ENCODE results near the gene MBD3L2.

MBD3L2 gene

DNA sequence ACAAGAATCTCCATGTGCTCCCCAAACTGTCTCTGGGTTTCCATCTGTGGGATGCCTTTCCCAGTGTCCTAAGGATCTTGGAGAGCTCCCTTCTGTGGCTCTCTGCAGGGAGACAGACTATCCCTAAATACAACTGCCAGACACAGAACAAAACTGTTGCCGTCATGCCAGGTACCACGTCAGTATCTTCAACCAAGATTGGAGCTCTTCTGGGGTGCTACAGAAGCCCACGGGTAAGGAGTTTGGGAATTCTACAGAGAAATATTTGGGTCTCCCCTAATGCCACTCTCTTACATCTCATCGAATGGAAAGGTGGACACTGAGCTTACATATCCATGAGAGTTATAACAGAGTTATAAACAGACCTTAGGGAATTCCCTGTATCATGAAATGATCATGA, 14.2 kb downstream of the MBD3L2 start:
- DNase-seq, result no peak

DNA sequence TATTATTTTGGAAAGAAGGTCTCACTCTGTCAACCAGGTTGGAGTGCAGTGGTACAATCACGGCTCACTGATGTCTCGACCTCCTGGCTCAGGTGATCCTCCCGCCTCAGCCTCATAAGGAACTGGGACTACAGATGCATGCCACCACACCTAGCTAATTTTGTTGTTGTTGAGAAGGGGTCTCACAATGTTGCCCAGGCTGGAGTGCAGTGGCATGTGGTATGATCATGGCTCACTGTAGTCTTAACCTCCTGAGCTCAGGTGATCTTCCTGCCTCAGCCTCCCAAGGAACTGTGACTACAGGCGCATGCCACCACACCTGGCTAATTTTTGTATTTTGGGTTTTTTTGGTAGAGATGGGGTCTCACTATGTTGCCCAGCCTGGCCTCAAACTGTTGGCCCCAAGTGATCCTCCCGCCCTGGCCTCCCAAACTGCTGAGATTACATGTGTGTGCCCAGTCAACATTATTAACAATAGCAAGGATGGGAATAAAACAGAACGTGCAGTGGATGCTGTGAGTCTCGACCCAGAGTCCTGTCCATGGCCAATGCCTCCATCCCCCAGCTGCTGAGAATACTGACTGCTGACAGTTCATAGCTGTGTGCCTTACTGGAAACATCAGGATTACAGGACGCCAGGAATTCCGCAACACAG, 14.8 kb downstream of the MBD3L2 start:
- DNase-seq, result no peak

DNA sequence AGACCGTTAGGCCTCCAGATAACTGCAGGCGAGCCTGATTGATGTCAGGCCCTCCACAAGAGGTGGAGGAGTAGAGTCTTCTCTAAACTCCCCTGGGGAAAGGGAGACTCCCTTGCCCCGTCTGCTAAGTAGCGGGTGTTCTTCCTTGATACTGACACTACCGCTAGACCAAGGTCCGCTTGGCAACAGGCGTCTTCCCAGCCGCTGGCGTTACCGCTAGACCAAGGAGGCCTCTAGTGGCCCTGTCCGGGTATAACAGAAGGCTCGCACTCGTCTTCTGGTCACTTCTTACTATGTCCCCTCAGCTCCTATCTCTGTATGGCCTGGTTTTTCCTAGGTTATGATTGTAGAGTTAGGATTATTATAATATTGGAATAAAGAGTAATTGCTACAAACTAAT, 18.0 kb downstream of the MBD3L2 start:
- peak; percentile 30 for DNase-seq

DNA sequence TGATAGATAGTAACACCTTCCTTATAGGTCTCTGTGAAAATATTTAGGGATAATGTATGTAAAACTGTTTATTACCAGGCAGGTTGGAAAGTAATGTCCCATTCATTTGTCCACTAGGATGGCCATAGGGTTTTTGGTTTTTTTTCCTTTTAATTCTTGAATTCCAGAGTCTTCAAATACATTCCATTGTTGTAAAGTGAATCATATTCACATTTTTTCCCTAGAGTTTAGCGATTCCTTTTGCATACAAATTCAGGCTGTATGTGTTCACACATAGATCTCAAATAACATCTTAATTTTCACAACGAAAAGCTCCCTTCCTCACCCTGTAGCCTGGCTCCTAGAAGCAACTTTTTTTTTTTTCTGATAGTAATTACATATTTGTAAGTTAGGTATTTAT, 18.6 kb downstream of the MBD3L2 start:
- DNase-seq, result no peak

DNA sequence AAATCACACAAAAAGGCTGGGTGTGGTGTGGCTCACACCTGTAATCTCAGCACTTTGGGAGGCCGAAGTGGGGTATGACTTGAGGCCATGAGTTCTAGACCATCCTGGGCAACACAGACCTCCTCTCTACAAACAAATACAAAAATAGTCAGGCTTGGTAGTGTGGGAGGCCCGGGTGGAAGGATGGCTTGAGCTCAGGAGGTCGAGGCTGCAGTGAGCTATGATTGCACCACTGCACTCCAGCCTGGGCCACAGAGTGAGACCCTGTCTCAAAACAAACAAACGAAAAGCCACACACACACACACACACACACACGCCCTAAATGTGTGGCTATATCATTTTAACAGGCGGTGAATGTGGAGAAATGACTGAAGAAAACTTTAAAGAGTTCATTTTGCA, 19.5 kb downstream of the MBD3L2 start:
- no peak for DNase-seq

DNA sequence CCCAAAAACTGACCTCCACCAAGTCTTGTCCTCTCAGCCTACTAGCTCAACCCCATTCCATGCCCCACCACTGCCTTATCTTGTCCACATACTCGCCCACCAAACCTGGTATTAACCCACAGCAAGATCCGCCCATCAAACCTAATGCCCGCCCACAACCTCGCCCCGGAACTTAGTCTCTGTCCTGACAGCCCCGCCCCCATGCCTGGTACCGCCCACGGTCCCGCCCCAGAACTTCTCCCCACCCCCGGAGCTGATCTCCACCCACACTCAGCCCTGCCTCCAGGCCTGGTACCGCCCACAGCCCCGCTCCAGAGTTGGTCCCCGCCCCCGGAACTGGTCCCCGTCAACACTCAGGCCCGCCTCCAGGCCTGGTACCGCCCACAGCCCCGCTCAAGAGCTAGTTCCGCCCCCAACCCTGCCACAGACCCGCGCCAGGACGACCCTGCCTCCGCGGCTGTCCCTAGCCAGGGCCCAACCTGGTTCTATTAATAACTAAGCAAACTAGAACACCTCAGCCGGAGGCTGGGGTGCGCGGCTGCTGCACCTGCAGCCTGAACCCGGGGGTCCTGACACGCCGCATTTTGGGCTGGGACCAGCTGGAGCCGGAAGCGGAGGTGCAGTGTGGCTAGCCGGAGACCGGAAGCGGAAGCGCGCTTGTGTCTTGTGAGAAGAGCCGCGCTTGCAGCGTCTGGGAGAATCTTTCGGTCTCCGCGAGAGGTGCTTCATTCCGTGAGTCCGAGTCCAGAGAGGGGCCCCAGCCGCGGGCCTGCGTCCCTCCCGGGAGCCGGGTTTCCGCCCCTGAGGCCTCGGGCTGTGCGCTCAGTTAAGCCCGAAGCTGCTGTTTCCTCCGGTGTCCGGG, 20.2 kb downstream of the MBD3L2 start, which contains the start of gene ZNF557:
Gene ZNF557 (plus strand): TSS at position 662 of the 862 bp plus-strand sequence. CDS start 5,372 bp downstream, outside the sequence.
- DNase-seq, result peak; percentile 99

DNA sequence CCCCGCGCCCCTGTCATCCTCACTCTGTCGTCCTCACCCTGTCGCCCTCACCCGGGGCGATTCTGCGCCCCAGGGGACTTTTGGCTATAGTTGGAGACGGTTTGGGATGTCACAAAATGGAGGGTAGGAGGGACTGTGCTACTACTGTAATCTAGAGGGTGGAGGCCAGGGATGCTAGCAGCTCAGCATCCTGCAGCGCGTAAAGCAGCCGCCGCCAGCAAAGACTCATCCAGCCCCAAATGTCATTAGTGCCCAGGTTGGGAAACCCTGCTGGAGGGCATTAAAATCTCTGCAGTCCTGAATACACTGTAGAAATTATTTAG, 20.7 kb downstream of the MBD3L2 start:
- DNase-seq, result no peak

DNA sequence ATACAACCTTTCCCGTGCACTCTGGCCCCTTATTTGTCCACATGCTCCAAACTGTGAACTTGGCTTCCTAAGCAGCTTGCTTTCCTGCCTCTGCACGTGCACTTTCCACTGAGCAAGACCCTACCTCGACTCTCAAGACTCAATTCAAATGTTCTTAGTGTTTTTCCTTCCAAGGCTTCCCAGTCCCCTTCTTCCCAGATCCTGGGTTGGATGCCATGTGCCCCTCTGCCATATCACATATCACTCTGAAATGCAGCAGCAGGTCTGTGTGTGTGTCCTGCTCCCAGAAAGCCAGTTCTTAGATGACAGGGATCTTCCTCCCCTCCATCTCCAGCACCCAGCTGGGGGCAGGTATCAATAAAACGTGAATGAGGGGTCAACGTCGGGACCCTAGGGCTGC, 23.4 kb downstream of the MBD3L2 start:
- DNase-seq, result no peak

DNA sequence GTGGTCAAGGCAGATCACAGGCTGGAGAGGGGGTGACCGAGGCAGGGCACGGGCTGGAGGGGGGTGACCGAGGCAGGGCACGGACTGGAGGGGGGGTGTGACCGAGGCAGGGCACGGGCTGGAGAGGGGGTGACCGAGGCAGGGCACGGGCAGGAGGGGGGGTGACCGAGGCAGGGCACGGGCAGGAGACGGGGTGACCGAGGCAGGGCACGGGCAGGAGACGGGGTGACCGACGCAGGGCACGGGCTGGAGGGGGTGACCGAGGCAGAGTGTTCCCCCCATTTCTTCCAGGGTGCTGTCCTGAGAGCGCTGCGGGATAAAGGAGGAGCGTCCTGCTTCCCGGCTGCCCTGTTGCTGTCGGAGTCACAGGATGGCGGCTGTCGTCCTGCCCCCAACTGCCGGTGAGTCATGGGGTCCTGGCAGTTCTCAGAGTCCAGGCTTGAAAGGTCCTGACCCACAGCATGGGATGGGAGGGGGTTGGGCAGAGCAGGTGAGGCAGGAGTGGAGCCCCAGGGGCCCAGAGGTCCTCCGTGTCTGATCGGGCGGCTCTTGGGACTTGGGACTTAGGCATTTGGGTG, 25.7 kb downstream of the MBD3L2 start:
- DNase-seq, result no peak

DNA sequence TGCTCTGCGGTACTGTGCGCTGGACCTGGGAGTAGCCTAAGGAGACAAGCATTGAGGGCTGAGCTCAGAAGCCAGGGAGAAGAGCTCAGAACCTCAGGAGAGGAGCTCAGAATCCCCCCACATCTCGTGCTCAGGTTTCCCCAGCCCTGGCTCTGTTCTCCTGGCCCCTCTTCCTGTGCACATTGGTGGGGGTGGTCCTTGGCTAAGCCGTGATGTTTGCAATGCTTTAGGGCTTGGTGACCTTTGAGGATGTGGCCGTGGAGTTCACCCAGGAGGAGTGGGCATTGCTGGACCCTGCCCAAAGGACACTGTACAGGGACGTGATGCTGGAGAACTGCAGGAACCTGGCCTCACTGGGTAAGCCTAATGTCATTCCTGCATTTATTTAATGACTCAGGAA, 27.0 kb downstream of the MBD3L2 start:
- no peak for DNase-seq

DNA sequence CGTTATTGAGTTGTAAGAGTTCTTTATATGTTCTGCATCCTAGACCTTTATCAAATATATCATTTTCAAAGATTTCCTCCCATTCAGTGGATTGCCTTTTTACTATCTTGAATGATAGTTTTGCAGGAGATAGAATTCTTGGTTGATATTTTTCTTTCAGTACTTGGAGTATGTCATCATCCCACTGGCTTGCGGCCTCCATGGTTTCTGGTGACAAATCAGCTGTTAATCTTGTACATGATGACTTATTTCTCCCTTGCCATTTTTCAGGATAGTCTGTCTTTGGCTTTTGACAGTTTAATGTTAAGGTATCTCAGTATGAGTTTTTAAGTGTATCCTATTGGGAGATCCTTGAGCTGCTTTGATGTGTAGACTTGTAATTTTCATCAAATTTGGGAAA, 28.9 kb downstream of the MBD3L2 start:
- no peak for DNase-seq

DNA sequence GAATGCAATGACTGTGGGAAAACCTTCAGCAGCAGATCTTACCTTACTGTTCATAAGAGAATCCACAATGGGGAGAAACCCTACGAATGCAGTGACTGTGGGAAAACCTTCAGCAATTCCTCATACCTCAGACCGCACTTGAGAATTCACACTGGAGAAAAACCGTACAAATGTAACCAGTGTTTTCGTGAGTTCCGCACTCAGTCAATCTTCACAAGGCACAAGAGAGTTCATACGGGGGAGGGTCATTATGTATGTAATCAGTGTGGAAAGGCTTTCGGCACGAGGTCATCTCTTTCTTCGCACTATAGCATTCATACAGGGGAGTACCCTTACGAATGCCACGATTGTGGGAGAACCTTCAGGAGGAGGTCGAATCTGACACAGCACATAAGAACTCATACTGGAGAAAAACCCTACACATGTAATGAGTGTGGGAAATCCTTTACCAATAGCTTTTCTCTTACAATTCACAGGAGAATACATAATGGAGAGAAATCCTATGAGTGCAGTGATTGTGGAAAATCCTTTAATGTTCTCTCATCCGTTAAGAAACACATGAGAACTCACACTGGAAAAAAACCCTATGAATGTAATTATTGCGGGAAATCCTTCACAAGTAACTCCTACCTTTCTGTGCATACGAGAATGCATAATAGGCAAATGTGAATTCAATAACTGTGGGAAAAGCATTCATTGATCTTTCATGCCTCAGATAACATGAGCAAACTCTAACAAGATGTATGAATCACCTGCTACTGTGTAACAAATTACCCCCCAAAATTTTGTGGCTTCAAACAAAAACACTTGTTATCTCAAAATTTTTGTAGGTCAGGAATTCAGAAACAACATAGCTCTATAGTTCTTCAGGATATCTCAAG, 34.2 kb downstream of the MBD3L2 start:
- DNase-seq, result no peak

DNA sequence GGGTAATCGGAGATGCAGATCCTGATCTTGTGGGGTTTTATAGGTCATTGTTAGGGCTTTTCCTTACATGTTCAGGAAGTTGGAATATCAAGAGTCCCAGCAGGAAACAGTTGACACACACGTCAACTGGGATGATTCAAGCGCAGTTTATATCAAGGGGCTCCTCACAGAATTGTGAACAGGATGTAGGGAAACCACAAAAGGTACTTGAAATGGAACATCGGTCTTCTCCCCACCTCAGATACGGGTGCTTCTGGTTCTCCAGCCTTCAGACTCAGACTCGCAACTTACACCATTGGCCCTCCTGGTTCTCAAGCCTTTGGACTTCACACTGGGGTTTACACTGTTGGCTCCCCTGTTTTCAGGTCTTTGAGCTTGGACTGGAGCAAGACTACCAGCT, 39.9 kb downstream of the MBD3L2 start:
- DNase-seq, result no peak

DNA sequence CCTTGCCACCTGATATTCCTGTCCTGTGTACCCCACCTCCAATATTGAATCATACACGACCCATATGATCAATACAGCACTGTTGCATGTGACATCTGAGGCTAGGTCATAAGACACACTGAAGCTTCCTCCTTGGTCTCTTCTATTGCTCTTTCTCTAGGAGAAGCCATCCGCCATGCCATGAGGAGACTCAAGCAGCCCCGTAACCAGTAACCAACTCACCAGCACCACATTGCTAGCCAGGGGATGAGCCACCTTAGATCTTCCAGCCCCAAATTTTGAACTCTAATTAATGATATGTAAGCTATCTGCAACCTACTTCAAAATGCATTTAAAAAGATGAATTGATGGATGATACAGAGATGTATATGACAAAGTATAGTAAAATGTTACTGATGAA, 49.0 kb downstream of the MBD3L2 start:
- no peak for DNase-seq

DNA sequence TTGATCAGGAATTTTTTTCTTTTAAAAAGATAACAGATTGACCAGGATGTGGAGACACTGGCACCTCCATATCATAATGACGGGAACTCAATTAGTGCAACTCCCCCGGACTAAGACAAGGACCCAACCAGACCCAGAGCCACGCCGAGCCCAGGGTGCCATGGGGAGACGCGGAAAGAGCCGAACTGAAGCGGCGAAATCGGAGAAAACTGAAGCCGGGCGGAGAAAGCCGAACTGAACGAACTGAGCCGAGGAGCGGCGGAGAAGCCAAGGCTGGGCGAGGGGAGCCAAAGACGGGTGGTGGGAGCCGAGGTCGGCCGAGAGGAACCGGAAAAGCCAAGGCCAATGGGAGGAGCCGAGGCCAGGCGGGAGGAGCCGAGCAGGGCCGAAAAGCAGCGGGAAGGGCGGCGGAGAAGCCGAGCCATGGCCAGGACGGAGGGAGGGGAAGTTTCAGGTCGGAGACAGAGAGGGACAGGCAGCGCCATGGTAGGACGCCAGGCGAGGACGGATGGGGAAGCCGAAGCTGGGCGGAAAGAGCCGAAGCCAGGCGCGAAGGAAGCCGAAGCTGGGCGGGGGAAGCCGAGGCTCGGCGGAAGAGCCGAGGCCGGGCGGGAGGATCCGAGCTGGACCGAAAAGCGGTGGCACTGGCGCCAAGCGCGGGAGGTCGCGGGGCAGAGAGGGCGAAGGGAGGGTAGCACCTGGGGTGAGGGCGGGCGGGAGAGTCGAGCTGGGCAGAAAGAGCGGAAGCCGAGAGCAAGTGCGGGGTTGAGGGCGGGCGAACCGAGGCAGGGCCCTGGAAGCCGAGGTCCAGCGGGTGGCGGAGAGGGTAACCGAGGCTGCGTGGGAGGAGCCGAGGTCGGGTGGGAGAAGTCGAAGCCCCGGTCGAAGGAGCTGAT, 49.8 kb downstream of the MBD3L2 start:
- DNase-seq, result peak; percentile 97

DNA sequence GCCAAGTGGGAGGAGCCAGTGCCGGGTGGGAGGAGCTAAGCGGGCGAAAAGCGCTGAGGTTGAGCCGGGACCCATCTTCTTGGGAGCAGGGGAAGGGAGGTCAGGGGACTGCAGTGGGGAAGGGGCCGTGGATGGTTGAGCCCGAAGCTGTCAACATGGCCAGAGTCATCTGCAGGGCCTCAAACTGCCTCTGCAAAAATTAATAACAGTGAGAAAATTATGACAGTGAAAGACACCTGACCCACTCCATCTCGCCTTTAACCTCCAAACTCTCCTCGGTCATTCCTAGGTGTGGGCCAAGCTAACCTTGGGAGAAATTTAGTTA, 50.4 kb downstream of the MBD3L2 start:
- DNase-seq, result no peak
